Activated CD4-positive, CD25-positive, alpha-beta regulatory T cell (primary cell): ENCODE measurements around the gene SERPINH1.

Experiments used
- DNase-seq, 4 experiments: peaks; one replicate each; lab custom pipeline; 2025; lab: John Stamatoyannopoulos, UW

The SERPINH1 gene

DNA sequence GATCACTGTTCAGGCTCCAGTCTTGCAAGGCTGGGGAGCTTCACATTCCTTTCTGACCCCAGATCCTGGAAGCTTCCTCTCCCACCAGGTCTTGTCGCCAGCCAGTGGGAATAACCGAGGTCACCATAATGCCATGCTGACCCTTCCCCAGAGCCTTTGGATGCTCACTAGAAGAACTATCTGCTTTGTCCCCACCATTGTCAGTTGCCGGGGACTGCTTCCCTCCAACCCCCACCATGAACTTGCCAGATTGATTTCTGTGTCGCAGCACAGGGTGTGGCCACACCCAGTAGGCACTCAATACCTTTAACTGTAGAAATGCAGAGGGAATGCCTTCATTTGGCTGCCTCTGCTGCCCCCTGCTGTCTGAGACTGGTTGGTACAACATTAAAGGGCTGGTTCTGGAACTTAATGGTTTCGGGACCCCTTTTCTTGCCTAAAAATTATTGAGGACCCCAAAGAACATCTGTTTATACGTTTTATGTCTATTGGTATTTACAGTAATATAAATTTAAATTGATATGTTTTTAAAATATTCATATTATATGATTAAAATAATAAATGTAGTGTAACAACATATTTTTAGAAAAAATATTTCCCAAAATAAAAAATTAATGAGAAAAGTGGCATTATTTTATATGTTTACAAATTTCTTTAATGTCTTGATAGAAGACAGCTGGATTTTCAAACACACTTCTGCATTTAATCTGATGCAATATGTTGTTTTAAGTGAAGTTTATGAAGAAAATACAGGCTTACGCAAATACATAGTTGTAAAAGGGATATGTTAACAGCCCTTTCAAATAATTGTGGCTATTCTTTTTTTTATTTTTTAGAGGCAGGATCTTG is 29.6 kb upstream of the SERPINH1 start:
- peak; percentile 58 to 74 (median 67) for DNase-seq

DNA sequence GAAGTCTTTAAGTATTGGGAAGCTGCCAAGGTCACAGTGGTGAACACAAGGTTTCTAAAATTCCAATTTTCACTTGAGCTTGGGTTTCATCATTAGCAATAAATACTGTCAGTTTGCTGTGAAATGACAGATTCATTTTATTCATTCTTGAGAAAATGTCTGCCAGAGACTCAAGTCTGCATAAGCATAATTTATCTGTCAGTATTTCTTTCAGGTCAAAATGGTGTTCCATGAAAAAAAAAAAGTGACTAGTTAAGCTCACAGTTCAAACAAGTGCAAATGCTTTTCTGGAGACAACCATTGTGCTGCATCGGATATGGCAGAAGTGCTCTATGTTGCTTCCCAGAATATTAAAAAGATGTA is 28.2 kb upstream of the SERPINH1 start:
- DNase-seq, result no peak

- no peak for DNase-seq
These were observed 27.6 kb upstream of the SERPINH1 start for GRCh38 chr11:75534259-75535069.

DNA sequence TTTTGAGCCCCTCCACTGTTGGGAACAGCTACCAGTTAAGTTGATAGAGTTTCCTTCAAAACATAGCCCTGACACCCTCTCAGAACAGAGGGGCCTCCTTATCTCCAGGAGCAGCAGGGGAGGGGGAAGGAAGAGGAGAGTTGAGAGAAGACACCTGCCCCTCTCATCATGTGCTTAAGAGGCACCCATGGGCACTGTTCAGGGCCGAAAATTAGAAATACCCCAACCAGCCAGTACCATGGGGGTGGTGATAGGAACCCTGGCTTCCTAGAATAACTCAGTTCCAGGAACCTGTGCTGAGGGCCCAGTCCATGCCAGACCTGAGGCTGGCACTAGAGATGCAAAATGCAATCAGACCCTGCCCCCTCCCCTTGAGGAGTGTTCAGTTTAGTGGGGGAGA is 27.0 kb upstream of the SERPINH1 start:
- DNase-seq, result no peak

DNA sequence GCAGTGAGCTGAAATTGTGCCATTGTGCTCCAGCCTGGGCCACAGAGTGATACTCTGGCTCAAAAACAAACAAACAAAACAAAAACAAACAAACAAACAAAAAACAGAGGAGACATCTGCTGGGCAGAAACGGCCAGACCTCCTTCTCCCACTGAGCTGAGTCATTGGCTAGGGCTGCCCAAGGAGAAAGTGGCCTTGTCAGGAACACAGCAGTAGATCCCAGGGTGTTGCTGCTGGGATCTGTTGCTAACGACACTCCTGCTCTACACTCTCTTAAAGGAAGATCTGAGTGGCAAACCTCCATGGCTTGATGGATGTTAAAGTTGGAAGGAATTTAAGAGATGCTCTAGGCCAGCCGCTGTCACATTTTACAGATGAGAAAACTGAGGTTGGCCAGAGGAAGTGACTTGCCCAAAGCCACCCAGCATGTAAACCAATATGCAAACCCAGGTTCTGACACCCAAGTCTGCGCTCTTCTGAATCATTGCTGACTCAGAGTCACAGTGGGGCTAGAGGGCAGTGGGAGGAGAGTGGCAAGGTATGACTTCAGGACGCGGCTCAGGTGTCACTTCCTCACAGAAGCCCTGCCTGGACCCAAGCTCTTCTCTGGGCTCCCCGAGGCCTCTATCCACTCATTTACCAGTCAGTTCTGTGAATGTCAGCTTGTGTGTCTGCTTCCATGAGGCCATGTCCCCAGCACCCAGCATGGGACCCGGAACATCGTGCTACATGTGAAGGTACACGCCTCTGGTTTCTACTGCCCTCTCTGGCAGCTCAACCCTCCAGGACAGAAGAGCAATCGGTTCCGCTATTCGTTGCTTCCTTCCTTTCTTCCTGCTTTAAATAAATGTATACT is 25.0 kb upstream of the SERPINH1 start:
- DNase-seq, result peak in 1 of 4 experiments; percentile 14

DNA sequence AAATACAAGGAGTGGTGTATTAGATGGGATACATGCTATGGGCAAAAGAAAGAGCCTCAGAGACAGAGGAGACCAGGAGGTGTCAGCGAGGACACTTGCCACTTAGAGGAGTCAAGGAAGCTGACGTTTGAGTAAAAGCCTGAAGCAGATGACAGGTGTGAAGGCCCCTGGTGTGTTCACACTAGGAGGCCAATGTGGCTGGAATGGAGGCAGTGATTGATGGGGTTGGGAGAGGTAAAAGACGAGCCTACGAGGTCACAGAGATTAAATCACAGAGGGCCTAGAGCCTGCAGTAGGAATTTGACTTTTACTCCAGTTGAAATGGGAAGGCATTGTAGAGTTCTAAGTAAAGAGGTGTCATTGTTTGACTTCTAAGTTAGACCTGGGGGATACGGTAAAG is 24.3 kb upstream of the SERPINH1 start:
- DNase-seq, result no peak

GRCh38 chr11:75538150-75538942 is 23.7 kb upstream of the SERPINH1 start:
- no peak for DNase-seq

GRCh38 chr11:75539459-75540334 is 22.4 kb upstream of the SERPINH1 start:
- DNase-seq, result no peak

- no peak for DNase-seq
These were observed 20.6 kb upstream of the SERPINH1 start for GRCh38 chr11:75541193-75542087.

DNA sequence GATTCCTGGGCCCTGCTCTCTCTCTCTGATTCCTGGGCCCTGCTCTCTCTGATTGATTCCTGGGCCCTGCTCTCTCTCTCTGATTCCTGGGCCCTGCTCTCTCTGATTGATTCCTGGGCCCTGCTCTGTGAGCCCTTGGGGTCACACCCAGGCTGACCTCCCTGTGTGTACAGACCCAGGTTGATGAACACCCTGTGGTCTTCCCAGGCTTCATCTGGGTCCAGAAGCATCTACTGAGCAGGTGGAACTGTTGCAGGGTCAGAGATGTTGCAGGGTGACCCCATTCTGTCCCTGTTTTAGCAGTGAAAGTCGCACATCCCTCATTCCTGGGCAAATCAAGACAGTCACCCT is 20.0 kb upstream of the SERPINH1 start:
- no peak for DNase-seq

- DNase-seq, result no peak
These were observed 18.2 kb upstream of the SERPINH1 start for GRCh38 chr11:75543806-75544205.

DNA sequence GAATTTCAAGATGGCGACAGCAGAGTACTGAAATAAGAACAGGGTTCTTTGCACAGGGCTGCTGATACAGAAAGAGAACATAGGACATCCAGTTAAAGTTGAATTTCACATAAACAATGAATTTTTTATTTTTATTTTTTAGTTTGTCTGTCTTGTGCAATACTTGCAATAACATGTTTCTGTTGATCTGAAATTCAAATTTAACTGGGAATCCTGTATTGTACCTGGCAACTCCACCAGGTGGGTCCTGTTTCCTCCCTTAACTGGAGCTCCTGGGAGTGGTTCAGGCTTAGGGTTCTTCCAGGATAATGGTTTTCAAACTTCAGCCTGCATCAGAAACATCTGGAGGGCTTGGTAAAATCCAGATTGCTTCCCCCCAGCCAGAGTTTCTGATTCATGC is 14.9 kb upstream of the SERPINH1 start:
- DNase-seq, result no peak

DNA sequence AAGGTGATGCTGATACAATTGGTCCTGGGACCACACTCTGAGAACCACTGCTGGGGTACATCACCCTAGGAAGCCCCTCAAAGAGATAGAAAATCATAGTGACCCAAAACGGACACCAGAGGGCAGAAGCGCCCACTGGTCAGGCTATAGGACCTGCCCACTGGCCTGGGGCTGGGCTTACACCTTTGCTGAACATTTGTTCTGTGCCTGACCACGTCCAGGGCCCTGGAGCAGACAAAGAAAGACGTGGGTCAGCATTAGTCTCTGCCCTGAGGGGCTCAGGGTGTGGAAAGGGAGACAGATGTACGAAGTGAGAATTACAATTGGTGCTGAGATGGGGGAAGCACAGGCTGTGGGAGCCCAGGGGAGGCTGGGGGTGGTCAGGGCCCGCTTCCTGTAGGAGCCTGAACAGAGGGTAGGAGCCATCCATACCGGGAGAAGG is 14.4 kb upstream of the SERPINH1 start:
- no peak for DNase-seq

DNA sequence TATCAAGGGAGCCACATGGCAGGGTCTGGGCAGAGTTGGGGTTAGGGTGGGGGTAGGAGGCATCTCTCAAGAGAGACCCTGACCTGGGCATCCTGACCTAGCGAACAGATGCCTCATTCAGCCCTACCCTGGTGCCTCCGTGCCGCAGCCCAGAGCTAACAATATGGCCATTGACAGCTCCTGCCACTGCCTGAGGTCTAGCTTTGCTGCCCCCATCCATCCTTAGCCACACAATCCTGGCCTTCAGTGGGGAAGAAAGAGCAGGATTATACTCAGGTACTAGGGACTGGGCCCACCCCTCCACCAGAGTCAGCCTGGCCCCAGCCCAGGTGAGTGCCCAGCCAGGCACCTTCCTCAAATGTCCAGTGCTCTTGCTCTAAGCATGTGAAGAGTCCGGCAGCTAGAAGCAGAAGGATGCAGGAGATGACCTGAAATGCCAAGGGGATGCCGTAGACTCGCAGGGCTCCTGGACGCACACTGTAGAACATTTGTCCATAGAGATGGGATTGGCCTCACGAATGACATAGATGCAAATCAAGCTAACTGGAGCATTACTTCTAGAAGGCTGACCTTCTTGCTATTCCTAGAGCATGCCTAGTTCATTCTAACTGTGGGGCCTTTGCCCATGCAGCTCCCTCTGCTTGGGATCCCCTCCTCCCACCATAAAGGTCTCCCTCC is 13.3 kb upstream of the SERPINH1 start:
- DNase-seq, result no peak

GRCh38 chr11:75549370-75549958 is 12.6 kb upstream of the SERPINH1 start:
- no peak for DNase-seq

DNA sequence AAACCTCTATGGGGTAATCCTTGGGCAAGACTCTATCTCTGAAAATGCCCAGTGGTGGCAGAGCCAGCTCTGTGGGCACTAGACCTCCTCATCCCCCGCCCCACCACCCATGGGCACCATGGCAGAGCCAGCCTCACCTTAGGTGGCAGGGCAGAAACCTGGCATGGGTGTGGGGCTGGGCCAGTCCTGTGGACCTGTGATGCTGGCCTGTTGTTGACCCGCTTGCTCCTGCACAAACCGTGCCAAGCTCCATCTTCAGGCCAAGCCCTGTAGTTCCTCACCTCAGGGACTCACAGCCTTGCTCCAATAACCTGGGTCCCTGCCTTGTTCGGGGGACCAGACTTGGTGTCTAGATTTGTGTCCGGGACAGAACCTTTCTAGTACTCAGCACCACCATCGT is 8.9 kb upstream of the SERPINH1 start:
- no peak for DNase-seq

- DNase-seq, result no peak
These were observed 8.2 kb upstream of the SERPINH1 start for GRCh38 chr11:75553889-75554257.

GRCh38 chr11:75554258-75555022 is 7.6 kb upstream of the SERPINH1 start:
- DNase-seq, result no peak
